ENCODE results near the gene DCP1B.

DNA sequence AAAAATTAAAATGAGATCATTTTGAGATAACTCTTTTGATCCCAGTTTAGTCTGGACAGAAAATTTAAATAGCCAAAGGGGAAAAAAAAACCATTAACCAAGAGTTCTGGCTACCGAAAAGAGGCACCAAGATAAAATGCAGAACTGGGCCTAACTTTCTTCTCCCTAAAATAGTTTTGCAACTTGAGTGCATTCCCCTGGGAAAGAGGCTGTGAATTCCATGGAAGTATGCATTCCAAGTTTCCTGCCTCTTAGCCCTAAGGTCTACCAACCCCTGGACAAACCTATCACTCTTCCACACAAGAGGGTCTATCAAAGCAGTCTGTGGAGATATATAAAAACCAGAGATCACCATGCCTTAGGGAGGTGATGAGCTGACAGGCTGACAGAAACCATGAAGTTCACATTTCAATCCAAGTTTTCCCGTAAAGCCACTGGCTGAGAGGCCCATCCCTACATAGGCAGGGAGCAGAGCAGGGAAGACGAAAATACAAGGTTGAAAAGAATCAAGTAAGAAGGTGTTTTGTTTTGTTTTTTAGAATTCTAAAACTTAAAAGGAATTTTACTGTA is 33.8 kb downstream of the DCP1B start:
- TF ChIP-seq, protein P1, sequence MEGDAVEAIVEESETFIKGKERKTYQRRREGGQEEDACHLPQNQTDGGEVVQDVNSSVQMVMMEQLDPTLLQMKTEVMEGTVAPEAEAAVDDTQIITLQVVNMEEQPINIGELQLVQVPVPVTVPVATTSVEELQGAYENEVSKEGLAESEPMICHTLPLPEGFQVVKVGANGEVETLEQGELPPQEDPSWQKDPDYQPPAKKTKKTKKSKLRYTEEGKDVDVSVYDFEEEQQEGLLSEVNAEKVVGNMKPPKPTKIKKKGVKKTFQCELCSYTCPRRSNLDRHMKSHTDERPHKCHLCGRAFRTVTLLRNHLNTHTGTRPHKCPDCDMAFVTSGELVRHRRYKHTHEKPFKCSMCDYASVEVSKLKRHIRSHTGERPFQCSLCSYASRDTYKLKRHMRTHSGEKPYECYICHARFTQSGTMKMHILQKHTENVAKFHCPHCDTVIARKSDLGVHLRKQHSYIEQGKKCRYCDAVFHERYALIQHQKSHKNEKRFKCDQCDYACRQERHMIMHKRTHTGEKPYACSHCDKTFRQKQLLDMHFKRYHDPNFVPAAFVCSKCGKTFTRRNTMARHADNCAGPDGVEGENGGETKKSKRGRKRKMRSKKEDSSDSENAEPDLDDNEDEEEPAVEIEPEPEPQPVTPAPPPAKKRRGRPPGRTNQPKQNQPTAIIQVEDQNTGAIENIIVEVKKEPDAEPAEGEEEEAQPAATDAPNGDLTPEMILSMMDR (IDR thresholded peaks at IDR 0.05; ENCODE audit: insufficient read depth, low read length, poor library complexity, severe bottlenecking) = no peak
- TF ChIP-seq EZH2phosphoT487 (conservative IDR thresholded peaks at IDR 0.05; ENCODE audit: low read length) = no peak

All from SU-DHL-6 (cell line).